Mesothelial cell of epicardium (in vitro differentiated cells): Measurements from ENCODE around the gene BPIFB6. TPM values are rescaled to one million over a fixed set of nuclear protein-coding genes. Genes with fewer than 3 reads are reported as not detected.

ENCODE experiments used
- DNase-seq, 2 experiments: peaks; one replicate each; pipeline ENCODE4 v3.0.0; 2021; ENCODE audit warnings: low spot score in 2 of 2; ENCODE audit not compliant: unreplicated experiment in 2 of 2
- H3K27ac Mint-ChIP-seq: 2 replicates; pipeline ENCODE4 v1.8.0; 2021; ENCODE audit warnings: mixed read lengths
- H3K27me3 Mint-ChIP-seq: 2 replicates; pipeline ENCODE4 v1.8.0; 2021; ENCODE audit warnings: low read depth, mixed read lengths
- H3K36me3 Mint-ChIP-seq: 2 replicates; pipeline ENCODE4 v1.8.0; 2021; ENCODE audit warnings: mixed read lengths
- H3K4me1 Mint-ChIP-seq: 2 replicates; pipeline ENCODE4 v1.8.0; 2021; ENCODE audit warnings: mixed read lengths
- H3K4me3 Mint-ChIP-seq: 2 replicates; pipeline ENCODE4 v1.8.0; 2021; ENCODE audit warnings: mild to moderate bottlenecking, moderate library complexity, mixed read lengths
- H3K9me3 Mint-ChIP-seq: 2 replicates; pipeline ENCODE4 v1.8.0; 2021; ENCODE audit warnings: mixed read lengths
- total RNA-seq: library from RNA; stranded (reverse); gene quantifications from 3 replicates; pipeline ENCODE4 v1.2.1, GENCODE V29; 2021
- TF ChIP-seq, protein P1 (sequence below): fragments of 200-600 bp; sonication (generic); IDR thresholded peaks from one replicate; pipeline ENCODE4 v1.5.0; 2021; ENCODE audit warnings: antibody characterized with exemption; ENCODE audit not compliant: unreplicated experiment

BPIFB6 gene
- total RNA-seq, 1 donor from 2014 or later, result not detected

DNA sequence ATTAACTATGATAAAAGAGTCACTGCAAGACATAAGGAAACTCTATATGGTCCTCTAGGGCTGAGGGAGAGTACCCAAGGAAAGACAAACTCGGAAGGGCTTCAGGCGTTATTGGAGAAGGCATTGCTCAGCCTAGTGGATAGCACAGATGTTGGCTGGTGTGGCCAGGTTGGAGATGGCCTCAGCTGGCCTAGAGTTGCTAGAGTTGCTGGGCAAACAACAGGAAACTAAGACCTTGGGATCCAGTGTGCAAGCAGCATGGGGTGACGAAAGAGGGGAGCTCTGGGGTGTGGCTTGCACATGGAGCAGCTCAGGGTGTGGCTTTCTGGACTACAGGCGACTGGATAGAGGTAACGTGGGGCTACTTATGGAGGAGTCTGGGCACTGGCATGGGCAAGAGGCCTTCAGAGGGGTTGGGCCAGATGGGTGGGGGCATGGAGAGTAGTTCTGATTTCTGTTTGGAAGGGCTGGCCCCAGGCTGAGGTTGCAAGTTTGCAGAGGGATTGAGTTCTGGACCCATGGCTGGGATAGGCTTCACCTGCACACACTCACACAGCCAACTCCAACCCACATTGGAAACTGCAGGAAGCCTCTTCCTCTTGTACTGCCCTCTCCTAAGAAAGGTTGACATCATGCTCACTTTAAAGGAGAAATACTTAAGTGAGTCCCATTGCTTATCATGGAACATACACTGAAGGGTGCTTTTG is 5.2 kb upstream of the BPIFB6 start:
- no peak for DNase-seq
- Mint-ChIP-seq H3K27me3 (peaks cover 14% of the 10 kb centered on the region), H3K9me3 (no peaks in the 10 kb centered on the region), H3K4me3 (no peak overlapping the region), H3K27ac (no peak overlapping the region), H3K4me1 (no peaks in the 10 kb centered on the region), H3K36me3 (no peaks in the 10 kb centered on the region)
- TF ChIP-seq, protein P1, sequence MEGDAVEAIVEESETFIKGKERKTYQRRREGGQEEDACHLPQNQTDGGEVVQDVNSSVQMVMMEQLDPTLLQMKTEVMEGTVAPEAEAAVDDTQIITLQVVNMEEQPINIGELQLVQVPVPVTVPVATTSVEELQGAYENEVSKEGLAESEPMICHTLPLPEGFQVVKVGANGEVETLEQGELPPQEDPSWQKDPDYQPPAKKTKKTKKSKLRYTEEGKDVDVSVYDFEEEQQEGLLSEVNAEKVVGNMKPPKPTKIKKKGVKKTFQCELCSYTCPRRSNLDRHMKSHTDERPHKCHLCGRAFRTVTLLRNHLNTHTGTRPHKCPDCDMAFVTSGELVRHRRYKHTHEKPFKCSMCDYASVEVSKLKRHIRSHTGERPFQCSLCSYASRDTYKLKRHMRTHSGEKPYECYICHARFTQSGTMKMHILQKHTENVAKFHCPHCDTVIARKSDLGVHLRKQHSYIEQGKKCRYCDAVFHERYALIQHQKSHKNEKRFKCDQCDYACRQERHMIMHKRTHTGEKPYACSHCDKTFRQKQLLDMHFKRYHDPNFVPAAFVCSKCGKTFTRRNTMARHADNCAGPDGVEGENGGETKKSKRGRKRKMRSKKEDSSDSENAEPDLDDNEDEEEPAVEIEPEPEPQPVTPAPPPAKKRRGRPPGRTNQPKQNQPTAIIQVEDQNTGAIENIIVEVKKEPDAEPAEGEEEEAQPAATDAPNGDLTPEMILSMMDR, result no peak

DNA sequence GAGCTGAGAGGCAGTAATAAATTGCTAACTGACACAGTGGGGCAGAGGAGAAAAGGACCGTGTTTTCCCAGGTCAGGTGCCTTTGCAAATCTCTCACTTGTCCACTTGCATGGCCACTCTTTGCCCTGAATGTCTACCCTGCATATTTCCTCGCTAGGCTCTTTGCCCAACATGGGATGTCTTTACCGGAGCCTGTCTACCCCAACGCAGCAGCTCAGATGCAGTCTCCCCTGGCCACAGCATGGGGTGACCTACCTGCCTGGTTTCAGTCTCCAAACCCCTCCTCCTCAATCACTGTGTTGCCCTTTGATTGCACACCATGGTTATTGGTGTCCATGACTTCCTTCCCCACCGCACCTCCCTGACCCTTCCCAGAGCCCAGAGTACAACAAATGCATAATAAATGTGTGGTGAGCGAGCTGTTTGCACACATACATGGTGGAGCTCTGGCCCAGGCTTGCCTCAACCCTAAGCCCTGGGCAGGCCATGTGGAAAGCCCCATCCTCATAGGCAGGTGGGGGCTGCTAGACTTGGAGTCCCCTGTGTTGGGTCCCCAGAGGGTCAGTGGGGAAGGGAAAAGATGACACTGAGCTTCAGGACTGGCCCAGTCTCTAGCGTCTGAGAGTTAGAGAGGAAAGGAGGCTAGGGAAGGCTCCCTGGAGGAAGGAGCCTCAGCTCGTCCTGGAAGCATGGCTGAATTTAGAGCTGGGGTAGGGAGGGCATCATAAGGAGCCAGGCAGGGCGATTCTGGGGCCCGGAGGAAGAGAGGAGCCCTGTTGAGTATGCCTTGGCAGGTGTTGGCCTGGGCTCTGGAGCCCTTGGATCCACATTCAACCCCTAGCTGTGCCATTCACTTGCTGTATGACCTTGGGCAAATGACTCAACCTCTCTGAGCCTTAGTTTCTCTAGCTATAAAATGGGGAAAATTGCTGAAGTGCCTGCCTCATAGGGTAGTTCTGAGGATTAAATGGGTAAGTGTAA is 4.4 kb upstream of the BPIFB6 start:
- TF ChIP-seq, protein P1, result no peak
- Mint-ChIP-seq H3K27ac (no peak overlapping the region), H3K4me1 (no peaks in the 10 kb centered on the region), H3K9me3 (no peaks in the 10 kb centered on the region), H3K36me3 (no peaks in the 10 kb centered on the region), H3K27me3 (peaks cover 10% of the 10 kb centered on the region), H3K4me3 (no peak overlapping the region)
- no peak for DNase-seq

DNA sequence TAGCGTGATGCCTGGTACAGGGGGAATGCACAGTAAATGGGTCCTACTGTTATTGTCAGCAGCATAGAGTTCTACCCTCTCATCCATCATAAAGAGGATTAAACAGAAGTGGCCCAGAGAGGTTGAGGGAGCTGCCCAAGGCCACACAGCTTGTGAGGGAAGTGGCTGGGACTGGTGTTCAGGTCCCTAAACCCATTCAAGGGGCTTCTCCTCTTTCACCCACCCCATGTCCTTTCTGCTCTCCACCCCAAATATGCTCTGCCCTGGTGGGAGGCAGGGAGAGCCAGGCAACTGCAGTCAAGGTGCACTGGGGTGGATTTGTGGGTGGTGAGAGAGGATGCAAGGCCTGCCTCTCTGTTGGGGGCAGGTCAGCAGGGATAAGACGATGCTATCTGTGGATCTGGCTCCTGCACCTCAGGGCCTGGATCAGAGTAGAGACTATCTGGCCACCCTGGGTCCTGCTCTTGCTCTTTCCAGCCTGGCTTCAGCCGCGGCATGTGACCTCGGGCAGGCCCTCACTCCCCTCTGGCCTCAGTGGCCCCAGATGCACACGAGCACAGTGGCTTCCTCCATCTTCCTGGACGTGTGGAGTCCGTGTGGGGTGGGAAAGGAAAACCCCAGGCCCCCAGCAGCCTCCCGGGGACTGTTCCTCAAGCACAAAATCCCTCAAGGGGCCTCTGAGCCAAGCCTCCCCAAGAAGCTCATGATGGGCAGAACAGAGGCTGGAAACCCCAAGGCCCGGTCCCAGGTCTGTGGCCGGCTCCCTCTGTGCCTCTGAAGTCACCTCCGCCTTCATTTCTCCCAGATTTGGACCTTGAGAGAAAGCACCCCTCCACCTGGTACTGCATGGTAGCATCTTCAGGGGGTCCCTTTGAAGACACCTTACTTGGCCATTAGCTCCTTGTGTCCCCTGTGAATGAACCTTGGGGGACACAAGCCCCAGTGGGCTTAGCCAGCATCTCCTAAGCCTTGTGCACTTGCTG is 3.4 kb upstream of the BPIFB6 start:
- Mint-ChIP-seq H3K4me3 (no peak overlapping the region), H3K27me3 (peaks cover 16% of the 10 kb centered on the region), H3K27ac (no peak overlapping the region), H3K4me1 (no peaks in the 10 kb centered on the region), H3K9me3 (no peaks in the 10 kb centered on the region), H3K36me3 (no peaks in the 10 kb centered on the region)
- TF ChIP-seq, protein P1, result no peak
- no peak for DNase-seq

- Mint-ChIP-seq H3K27me3 (peaks cover 15% of the 10 kb centered on the region), H3K36me3 (no peaks in the 10 kb centered on the region), H3K4me3 (no peak overlapping the region), H3K4me1 (no peaks in the 10 kb centered on the region), H3K27ac (no peak overlapping the region), H3K9me3 (no peaks in the 10 kb centered on the region)
- no peak for DNase-seq
- TF ChIP-seq, protein P1, result no peak
Measured at GRCh38 chr20:33028875-33029274, 2.6 kb upstream of the BPIFB6 start.

DNA sequence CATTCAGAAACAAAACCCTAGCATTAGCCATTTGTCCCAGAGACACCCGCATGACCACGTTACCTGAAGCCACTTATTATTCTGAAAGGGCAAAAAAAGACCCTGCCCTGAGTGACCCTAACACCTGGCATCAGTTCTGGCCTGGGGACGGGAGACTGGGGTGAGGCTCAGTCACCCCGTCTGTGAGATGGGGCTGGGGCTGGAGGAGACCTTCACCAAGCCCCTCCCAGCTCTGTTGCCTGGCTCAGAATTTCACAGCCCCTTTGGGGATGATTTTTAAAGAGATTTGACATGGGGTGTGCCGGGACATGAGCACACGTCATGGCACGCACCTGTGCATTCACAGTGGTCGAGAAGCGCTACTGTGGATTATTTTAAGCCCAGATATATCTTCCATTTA is 1.4 kb upstream of the BPIFB6 start:
- peaks cover 19% of the 10 kb centered on the region for H3K27me3 Mint-ChIP-seq

More for the DNA sequence above, 1.4 kb upstream of the BPIFB6 start:
- Mint-ChIP-seq H3K36me3 (no peaks in the 10 kb centered on the region), H3K4me3 (no peak overlapping the region), H3K27ac (no peak overlapping the region), H3K4me1 (no peaks in the 10 kb centered on the region), H3K9me3 (no peaks in the 10 kb centered on the region)
- no peak for DNase-seq
- TF ChIP-seq, protein P1, result no peak
